GM13976 (cell line): Measurements from ENCODE around the gene ZNF488.

ENCODE experiments used
- DNase-seq: peaks from one replicate; pipeline ENCODE4 v3.0.0; 2012; ENCODE audit warnings: low spot score
- CTCF ChIP-seq: IDR thresholded peaks from 2 replicates; pipeline ENCODE4 v1.5.1; 2012; ENCODE audit warnings: borderline replicate concordance, mild to moderate bottlenecking; ENCODE audit not compliant: insufficient read depth; ENCODE audit errors: extremely low read depth, missing control alignments, control extremely low read depth
- in situ Hi-C: fragments of 300-500 bp; cut with MboI; formaldehyde crosslinking; loops from one replicate; pipeline ENCODE4 v1.12.0; 2022; ENCODE audit warnings: low sequenced_read_pairs, mixed read lengths, inconsistent platforms; ENCODE audit not compliant: unreplicated experiment

The ZNF488 gene

GRCh38 chr10:47351899-47352815 is 31.9 kb downstream of the ZNF488 start:
- in situ Hi-C loops = no loop called here
- no peak for DNase-seq
- TF ChIP-seq CTCF = no peak

DNA sequence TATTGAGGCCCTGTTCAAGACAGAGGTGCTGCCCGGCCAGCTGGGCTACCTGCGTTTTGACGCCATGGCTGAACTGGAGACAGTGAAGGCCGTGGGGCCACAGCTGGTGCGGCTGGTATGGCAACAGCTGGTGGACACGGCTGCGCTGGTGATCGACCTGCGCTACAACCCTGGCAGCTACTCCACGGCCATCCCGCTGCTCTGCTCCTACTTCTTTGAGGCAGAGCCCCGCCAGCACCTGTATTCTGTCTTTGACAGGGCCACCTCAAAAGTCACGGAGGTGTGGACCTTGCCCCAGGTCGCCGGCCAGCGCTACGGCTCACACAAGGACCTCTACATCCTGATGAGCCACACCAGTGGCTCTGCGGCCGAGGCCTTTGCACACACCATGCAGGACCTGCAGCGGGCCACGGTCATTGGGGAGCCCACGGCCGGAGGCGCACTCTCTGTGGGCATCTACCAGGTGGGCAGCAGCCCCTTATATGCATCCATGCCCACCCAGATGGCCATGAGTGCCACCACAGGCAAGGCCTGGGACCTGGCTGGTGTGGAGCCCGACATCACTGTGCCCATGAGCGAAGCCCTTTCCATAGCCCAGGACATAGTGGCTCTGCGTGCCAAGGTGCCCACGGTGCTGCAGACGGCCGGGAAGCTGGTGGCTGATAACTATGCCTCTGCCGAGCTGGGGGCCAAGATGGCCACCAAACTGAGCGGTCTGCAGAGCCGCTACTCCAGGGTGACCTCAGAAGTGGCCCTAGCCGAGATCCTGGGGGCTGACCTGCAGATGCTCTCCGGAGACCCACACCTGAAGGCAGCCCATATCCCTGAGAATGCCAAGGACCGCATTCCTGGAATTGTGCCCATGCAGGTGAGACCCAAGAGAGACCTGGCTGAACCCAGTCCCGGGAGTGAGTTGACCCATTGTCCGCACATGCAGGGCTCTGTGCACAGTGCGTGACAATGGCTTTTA is 33.1 kb downstream of the ZNF488 start:
- in situ Hi-C loops = no loop called here
- no peak for TF ChIP-seq CTCF
- no peak for DNase-seq

DNA sequence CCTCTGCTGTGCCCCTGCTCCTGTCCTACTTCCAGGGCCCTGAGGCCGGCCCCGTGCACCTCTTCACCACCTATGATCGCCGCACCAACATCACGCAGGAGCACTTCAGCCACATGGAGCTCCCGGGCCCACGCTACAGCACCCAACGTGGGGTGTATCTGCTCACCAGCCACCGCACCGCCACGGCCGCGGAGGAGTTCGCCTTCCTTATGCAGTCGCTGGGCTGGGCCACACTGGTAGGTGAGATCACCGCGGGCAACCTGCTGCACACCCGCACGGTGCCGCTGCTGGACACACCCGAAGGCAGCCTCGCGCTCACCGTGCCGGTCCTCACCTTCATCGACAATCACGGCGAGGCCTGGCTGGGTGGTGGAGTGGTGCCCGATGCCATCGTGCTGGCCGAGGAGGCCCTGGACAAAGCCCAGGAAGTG is 34.1 kb downstream of the ZNF488 start:
- DNase-seq = no peak
- in situ Hi-C loops = no loop called here
- TF ChIP-seq CTCF = no peak

GRCh38 chr10:47349516-47349915 is 34.6 kb downstream of the ZNF488 start:
- in situ Hi-C loops = no loop called here
- TF ChIP-seq CTCF = no peak
- no peak for DNase-seq

DNA sequence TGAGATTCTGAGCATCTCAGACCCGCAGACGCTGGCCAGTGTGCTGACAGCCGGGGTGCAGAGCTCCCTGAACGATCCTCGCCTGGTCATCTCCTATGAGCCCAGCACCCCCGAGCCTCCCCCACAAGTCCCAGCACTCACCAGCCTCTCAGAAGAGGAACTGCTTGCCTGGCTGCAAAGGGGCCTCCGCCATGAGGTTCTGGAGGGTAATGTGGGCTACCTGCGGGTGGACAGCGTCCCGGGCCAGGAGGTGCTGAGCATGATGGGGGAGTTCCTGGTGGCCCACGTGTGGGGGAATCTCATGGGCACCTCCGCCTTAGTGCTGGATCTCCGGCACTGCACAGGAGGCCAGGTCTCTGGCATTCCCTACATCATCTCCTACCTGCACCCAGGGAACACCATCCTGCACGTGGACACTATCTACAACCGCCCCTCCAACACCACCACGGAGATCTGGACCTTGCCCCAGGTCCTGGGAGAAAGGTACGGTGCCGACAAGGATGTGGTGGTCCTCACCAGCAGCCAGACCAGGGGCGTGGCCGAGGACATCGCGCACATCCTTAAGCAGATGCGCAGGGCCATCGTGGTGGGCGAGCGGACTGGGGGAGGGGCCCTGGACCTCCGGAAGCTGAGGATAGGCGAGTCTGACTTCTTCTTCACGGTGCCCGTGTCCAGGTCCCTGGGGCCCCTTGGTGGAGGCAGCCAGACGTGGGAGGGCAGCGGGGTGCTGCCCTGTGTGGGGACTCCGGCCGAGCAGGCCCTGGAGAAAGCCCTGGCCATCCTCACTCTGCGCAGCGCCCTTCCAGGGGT is 35.2 kb downstream of the ZNF488 start:
- DNase-seq = no peak
- no peak for TF ChIP-seq CTCF
- in situ Hi-C loops = no loop called here
